Nephron progenitor cell (in vitro differentiated cells): ENCODE results near the gene RGS6.

Experiments used
- DNase-seq: peaks from one replicate; pipeline ENCODE4 v3.0.0; 2021
- H3K27ac Mint-ChIP-seq: 2 replicates; pipeline ENCODE4 v1.8.0; 2021; ENCODE audit warnings: mild to moderate bottlenecking, moderate library complexity, mixed read lengths
- H3K27me3 Mint-ChIP-seq: 2 replicates; pipeline ENCODE4 v1.8.0; 2021; ENCODE audit warnings: mild to moderate bottlenecking, low read depth, mixed read lengths; ENCODE audit not compliant: poor library complexity
- H3K36me3 Mint-ChIP-seq: 2 replicates; pipeline ENCODE4 v1.8.0; 2021; ENCODE audit warnings: low read depth, mixed read lengths
- H3K4me1 Mint-ChIP-seq: 2 replicates; pipeline ENCODE4 v1.8.0; 2021; ENCODE audit warnings: mixed read lengths
- H3K4me3 Mint-ChIP-seq: 2 replicates; pipeline ENCODE4 v1.8.0; 2021; ENCODE audit warnings: mild to moderate bottlenecking, moderate library complexity, mixed read lengths
- H3K9me3 Mint-ChIP-seq: 2 replicates; pipeline ENCODE4 v1.8.0; 2021; ENCODE audit warnings: mild to moderate bottlenecking, moderate library complexity, mixed read lengths
- TF ChIP-seq, protein P1 (sequence below): fragments of 200-600 bp; sonication (generic); IDR thresholded peaks from 2 replicates; pipeline ENCODE4 v1.5.0; 2021; ENCODE audit warnings: antibody characterized with exemption

RGS6 gene

GRCh38 chr14:72549854-72550253 lies 617.6 kb downstream of the RGS6 start:
- peaks cover 30% of the 10 kb centered on the region for H3K27me3 Mint-ChIP-seq
- H3K27ac Mint-ChIP-seq = no peak overlapping the region
- peaks cover 26% of the 10 kb centered on the region for H3K4me1 Mint-ChIP-seq
- no peaks in the 10 kb centered on the region for H3K9me3 Mint-ChIP-seq
- no peak overlapping the region for H3K4me3 Mint-ChIP-seq
- no peaks in the 10 kb centered on the region for H3K36me3 Mint-ChIP-seq
- TF ChIP-seq, protein P1, sequence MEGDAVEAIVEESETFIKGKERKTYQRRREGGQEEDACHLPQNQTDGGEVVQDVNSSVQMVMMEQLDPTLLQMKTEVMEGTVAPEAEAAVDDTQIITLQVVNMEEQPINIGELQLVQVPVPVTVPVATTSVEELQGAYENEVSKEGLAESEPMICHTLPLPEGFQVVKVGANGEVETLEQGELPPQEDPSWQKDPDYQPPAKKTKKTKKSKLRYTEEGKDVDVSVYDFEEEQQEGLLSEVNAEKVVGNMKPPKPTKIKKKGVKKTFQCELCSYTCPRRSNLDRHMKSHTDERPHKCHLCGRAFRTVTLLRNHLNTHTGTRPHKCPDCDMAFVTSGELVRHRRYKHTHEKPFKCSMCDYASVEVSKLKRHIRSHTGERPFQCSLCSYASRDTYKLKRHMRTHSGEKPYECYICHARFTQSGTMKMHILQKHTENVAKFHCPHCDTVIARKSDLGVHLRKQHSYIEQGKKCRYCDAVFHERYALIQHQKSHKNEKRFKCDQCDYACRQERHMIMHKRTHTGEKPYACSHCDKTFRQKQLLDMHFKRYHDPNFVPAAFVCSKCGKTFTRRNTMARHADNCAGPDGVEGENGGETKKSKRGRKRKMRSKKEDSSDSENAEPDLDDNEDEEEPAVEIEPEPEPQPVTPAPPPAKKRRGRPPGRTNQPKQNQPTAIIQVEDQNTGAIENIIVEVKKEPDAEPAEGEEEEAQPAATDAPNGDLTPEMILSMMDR = no peak
- DNase-seq = no peak

GRCh38 chr14:72550513-72550912 lies 618.3 kb downstream of the RGS6 start:
- Mint-ChIP-seq H3K4me3 (no peak overlapping the region), H3K27me3 (peaks cover 30% of the 10 kb centered on the region), H3K27ac (no peak overlapping the region), H3K36me3 (no peaks in the 10 kb centered on the region), H3K9me3 (no peaks in the 10 kb centered on the region), H3K4me1 (peaks cover 20% of the 10 kb centered on the region)
- TF ChIP-seq, protein P1 = no peak
- DNase-seq = no peak

DNA sequence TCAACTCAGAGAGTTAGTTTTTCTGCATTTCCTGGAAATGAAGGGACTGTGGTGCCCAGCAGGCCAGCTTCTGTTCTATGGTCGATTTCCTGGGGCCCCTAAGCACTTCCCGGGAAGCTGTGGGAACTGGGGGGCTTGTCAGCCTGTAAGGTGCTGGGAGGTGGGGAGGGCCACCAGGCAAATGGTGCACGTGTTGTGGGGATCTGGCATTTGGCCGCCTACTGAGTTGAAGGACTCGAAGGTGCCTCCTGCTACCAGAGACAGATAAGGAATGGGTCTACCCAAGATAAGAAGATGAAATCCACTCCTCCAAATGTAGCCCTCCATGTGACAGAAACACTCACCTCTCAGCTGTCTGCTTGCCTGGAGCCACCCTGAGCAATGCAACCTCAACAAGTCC lies 620.0 kb downstream of the RGS6 start:
- Mint-ChIP-seq H3K9me3 (no peaks in the 10 kb centered on the region), H3K36me3 (no peaks in the 10 kb centered on the region), H3K27me3 (peaks cover 30% of the 10 kb centered on the region), H3K4me3 (no peak overlapping the region), H3K4me1 (peaks cover 2% of the 10 kb centered on the region), H3K27ac (no peak overlapping the region)
- DNase-seq = no peak
- TF ChIP-seq, protein P1 = no peak

- Mint-ChIP-seq H3K4me3 (no peak overlapping the region), H3K9me3 (no peaks in the 10 kb centered on the region), H3K4me1 (peaks cover 4% of the 10 kb centered on the region), H3K36me3 (no peaks in the 10 kb centered on the region), H3K27ac (no peak overlapping the region), H3K27me3 (peaks cover 30% of the 10 kb centered on the region)
- TF ChIP-seq, protein P1 = no peak
- no peak for DNase-seq
Observed at GRCh38 chr14:72553161-72553560, 620.9 kb downstream of the RGS6 start.

DNA sequence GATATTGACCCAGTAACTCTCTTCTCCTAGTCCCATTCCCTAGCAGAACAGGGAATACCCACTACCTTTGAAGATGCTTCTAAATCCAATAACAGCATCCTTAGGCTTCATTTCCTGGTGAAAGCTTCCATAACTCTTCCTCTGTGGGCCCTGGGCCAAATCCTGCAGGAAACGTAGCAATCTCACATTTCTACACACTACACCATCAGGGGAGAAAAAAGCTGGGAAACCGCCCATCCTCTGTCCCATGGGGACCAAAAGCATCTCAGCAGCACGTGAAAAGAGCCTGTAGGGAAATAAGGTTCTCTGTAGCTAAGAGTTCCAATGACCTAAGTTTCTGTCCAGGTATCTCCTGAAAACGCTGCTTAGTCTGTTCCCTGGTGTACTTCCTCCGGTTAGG lies 621.4 kb downstream of the RGS6 start:
- Mint-ChIP-seq H3K9me3 (no peaks in the 10 kb centered on the region), H3K4me3 (no peak overlapping the region), H3K27ac (no peak overlapping the region), H3K36me3 (no peaks in the 10 kb centered on the region), H3K27me3 (peaks cover 30% of the 10 kb centered on the region), H3K4me1 (peaks cover 7% of the 10 kb centered on the region)
- DNase-seq = no peak
- TF ChIP-seq, protein P1 = no peak

- Mint-ChIP-seq H3K4me1 (peaks cover 14% of the 10 kb centered on the region), H3K36me3 (no peaks in the 10 kb centered on the region)
- TF ChIP-seq, protein P1 = no peak
Observed at GRCh38 chr14:72554401-72554800, 622.2 kb downstream of the RGS6 start.

More at GRCh38 chr14:72554401-72554800, 622.2 kb downstream of the RGS6 start:
- H3K27me3 Mint-ChIP-seq = peaks cover 32% of the 10 kb centered on the region
- DNase-seq = no peak
- H3K27ac Mint-ChIP-seq = no peak overlapping the region
- no peak overlapping the region for H3K4me3 Mint-ChIP-seq
- H3K9me3 Mint-ChIP-seq = no peaks in the 10 kb centered on the region
